Smooth muscle cell (in vitro differentiated cells): ENCODE measurements around the gene TMIE. TPM values are rescaled to one million over a fixed set of nuclear protein-coding genes. Genes with fewer than 3 reads are reported as not detected.

Experiments
- DNase-seq: peaks from one replicate; lab custom pipeline; 2025; ENCODE audit not compliant: unreplicated experiment; lab: John Stamatoyannopoulos, UW
- H2AFZ ChIP-seq: fragments of 200-600 bp; sonication (generic); 2 replicates; pipeline ENCODE4 v1.6.0; 2016; ENCODE audit warnings: antibody characterized with exemption, low read depth, mild to moderate bottlenecking
- H3F3A ChIP-seq: fragments of 200-600 bp; sonication (generic); 2 replicates; pipeline ENCODE4 v1.6.0; 2017; ENCODE audit warnings: antibody characterized with exemption, low read depth
- H3K27ac ChIP-seq: fragments of 200-600 bp; sonication (generic); 2 replicates; pipeline ENCODE4 v1.5.1; 2016; ENCODE audit warnings: low read depth, mild to moderate bottlenecking
- H3K27me3 ChIP-seq: fragments of 200-600 bp; sonication (generic); 2 replicates; pipeline ENCODE4 v1.6.1; 2016; ENCODE audit warnings: low read depth, mild to moderate bottlenecking
- H3K36me3 ChIP-seq: fragments of 200-600 bp; sonication (generic); 2 replicates; pipeline ENCODE4 v1.5.1; 2016; ENCODE audit warnings: low read depth
- H3K4me1 ChIP-seq: fragments of 200-600 bp; sonication (generic); 2 replicates; pipeline ENCODE4 v1.5.1; 2016; ENCODE audit warnings: low read depth
- H3K4me2 ChIP-seq: fragments of 200-600 bp; sonication (generic); 2 replicates; pipeline ENCODE4 v1.6.0; 2016; ENCODE audit warnings: mild to moderate bottlenecking
- H3K4me3 ChIP-seq: fragments of 200-600 bp; sonication (generic); 2 replicates; pipeline ENCODE4 v1.5.1; 2016; ENCODE audit warnings: mild to moderate bottlenecking
- H3K79me2 ChIP-seq: fragments of 200-600 bp; sonication (generic); 2 replicates; pipeline ENCODE4 v1.6.0; 2016; ENCODE audit warnings: low read depth, mild to moderate bottlenecking
- H3K9ac ChIP-seq: fragments of 200-600 bp; sonication (generic); 2 replicates; pipeline ENCODE4 v1.6.0; 2016; ENCODE audit warnings: low read depth
- H3K9me3 ChIP-seq: fragments of 200-600 bp; sonication (generic); replicated peaks from 2 replicates; pipeline ENCODE4 v1.5.1; 2016; ENCODE audit warnings: low read depth
- H4K20me1 ChIP-seq: fragments of 200-600 bp; sonication (generic); 2 replicates; pipeline ENCODE4 v1.6.0; 2016; ENCODE audit warnings: low read depth
- WGBS: methylation state at CpG from one replicate; pipeline ENCODE4 v1.1.7; 2016; ENCODE audit warnings: low lambda C conversion rate; 5-methylcytosine and 5-hydroxymethylcytosine counted together
- polyA plus RNA-seq: library from polyadenylated mRNA; unstranded; fragments of >200 nt; fragmentation: Nextera tagmentation; extraction: Ambion mirVana; gene quantifications from 2 replicates; pipeline ENCODE4 v1.2.1, GENCODE V29; 2016
- total RNA-seq: library from RNA; depleted of rRNA; stranded (reverse); fragments of >200 nt; gene quantifications from 2 replicates; pipeline ENCODE4 v1.2.3, GENCODE V29; 2014
- TF ChIP-seq, protein P1 (sequence below): fragments of 200-600 bp; sonication (generic); IDR thresholded peaks from 2 replicates; pipeline ENCODE4 v1.5.1; 2017; ENCODE audit warnings: borderline replicate concordance, mild to moderate bottlenecking, antibody characterized with exemption; ENCODE audit not compliant: insufficient read depth, poor library complexity, severe bottlenecking

The TMIE gene
- total and polyA plus RNA-seq, 2 experiments from 2014 or later, result 0.67 to 1.1 TPM

DNA sequence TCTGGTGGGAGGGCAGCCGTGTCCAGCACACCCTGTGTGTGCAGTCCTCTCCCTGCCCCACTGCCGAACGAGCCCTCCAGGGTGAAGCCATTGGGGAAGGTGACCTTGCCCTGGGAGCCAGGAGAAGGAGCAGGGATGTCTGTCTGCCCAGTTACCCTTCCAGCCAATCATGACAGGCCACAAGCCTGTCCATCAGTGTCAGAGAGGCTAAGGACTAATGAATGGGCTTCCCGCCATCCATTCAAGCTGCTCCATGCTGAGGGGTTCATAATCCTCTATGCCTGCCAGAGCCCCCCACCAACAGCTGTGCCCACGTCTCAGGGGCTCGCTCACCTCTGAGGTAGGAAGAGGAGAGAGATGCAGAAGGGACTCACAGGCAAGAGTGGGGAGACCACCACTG, 22.9 kb upstream of the TMIE start:
- H3K79me2 ChIP-seq, result no peaks in the 10 kb centered on the region
- no peaks in the 10 kb centered on the region for H3F3A ChIP-seq
- H2AFZ ChIP-seq, result no peak overlapping the region
- TF ChIP-seq, protein P1, sequence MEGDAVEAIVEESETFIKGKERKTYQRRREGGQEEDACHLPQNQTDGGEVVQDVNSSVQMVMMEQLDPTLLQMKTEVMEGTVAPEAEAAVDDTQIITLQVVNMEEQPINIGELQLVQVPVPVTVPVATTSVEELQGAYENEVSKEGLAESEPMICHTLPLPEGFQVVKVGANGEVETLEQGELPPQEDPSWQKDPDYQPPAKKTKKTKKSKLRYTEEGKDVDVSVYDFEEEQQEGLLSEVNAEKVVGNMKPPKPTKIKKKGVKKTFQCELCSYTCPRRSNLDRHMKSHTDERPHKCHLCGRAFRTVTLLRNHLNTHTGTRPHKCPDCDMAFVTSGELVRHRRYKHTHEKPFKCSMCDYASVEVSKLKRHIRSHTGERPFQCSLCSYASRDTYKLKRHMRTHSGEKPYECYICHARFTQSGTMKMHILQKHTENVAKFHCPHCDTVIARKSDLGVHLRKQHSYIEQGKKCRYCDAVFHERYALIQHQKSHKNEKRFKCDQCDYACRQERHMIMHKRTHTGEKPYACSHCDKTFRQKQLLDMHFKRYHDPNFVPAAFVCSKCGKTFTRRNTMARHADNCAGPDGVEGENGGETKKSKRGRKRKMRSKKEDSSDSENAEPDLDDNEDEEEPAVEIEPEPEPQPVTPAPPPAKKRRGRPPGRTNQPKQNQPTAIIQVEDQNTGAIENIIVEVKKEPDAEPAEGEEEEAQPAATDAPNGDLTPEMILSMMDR, result no peak
- no peaks in the 10 kb centered on the region for H3K4me1 ChIP-seq
- no peak overlapping the region for H3K4me2 ChIP-seq
- no peak for DNase-seq
- no peaks in the 10 kb centered on the region for H4K20me1 ChIP-seq
- WGBS, result 97% methylated on average over 6 of the region's 6 CpGs
- H3K9ac ChIP-seq, result no peak overlapping the region
- H3K9me3 ChIP-seq, result no peaks in the 10 kb centered on the region
- no peak overlapping the region for H3K27ac ChIP-seq
- no peaks in the 10 kb centered on the region for H3K27me3 ChIP-seq
- no peak overlapping the region for H3K4me3 ChIP-seq
- H3K36me3 ChIP-seq, result no peaks in the 10 kb centered on the region

DNA sequence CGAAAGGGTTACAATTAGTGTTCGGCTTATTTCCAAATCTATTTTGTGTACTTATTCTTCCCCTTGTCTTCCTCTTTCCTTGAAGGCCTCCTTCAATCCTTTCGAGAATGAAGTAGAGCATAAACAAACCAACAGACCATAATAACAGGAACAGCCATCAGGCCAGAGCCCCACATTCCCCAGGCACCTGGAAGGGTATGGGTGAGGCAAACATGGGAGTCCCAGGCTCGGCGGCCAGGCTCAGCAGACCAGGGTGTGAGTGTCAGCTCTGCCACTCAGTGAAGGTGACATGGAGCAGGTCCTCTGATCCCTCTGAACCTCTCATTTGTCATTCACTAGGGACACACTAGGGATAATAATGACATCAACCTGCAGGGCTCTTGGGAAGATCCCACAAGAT, 21.5 kb upstream of the TMIE start:
- H3K9ac ChIP-seq, result no peak overlapping the region
- no peaks in the 10 kb centered on the region for H3K27me3 ChIP-seq
- H3K4me2 ChIP-seq, result no peak overlapping the region
- no peaks in the 10 kb centered on the region for H3F3A ChIP-seq
- H3K9me3 ChIP-seq, result no peaks in the 10 kb centered on the region
- H3K4me1 ChIP-seq, result no peaks in the 10 kb centered on the region
- WGBS, result 87% methylated on average over 5 of the region's 5 CpGs
- TF ChIP-seq, protein P1, result no peak
- no peaks in the 10 kb centered on the region for H3K36me3 ChIP-seq
- DNase-seq, result no peak
- no peak overlapping the region for H3K27ac ChIP-seq
- H2AFZ ChIP-seq, result no peak overlapping the region
- H3K4me3 ChIP-seq, result no peak overlapping the region
- H4K20me1 ChIP-seq, result no peaks in the 10 kb centered on the region
- no peaks in the 10 kb centered on the region for H3K79me2 ChIP-seq

DNA sequence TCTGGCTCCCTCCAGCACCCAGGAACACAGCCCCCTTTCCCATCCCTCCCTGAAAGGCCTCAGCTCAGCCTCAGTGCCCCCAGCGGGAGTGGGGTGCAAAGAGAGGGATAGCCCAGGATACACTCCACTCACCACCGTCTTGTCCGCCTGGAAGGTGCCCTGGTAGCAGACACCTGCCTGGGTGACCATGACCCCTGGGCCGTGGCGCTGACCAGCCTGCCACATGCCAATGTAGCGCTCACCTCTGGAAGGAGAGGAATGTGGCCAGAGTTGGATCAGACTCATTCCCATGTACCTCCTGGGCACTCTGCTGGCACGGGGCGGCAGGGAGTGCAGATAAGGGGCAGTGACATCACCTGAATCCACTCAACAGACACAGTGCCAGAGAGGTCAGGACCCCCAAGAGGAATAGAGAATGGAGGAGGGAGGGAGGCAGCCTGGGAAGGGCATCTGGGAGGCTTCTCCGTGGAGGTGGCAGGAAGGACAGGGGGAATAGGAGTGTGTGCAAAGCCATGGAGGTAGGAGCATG, 20.8 kb upstream of the TMIE start:
- Histone ChIP-seq H3K27ac (no peak overlapping the region), H3K4me2 (no peak overlapping the region), H4K20me1 (no peaks in the 10 kb centered on the region), H3K36me3 (no peaks in the 10 kb centered on the region), H3K9ac (no peak overlapping the region), H3K9me3 (no peaks in the 10 kb centered on the region), H3K4me1 (no peaks in the 10 kb centered on the region), H3K4me3 (no peak overlapping the region), H3F3A (no peaks in the 10 kb centered on the region), H3K27me3 (no peaks in the 10 kb centered on the region), H3K79me2 (no peaks in the 10 kb centered on the region), H2AFZ (no peak overlapping the region)
- TF ChIP-seq, protein P1, result no peak
- 98% methylated on average over 9 of the region's 9 CpGs for WGBS
- DNase-seq, result no peak

DNA sequence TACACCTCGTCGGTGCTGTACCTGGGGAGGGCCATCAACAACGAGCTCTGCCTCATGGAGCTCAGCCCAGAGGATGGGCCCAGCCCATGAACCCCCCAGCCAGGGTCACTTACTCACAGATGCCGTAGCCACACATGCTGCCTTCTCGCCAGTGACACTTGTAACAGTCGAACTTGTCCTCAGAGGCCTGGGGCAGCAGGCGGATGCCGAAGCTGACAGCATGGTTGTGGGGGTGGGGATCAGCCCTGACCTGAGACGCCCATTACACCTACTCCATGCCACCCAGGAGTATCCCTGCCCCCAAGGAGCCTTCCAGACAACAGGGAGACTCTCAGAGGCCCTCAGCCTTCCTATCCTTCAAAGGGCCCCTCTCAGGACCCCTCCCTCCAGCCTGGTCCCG, 19.8 kb upstream of the TMIE start:
- no peaks in the 10 kb centered on the region for H3K4me1 ChIP-seq

More for the DNA sequence above, 19.8 kb upstream of the TMIE start:
- Histone ChIP-seq H3K36me3 (no peaks in the 10 kb centered on the region), H4K20me1 (no peaks in the 10 kb centered on the region), H3K4me3 (no peak overlapping the region), H3K27ac (no peak overlapping the region), H3K4me2 (no peak overlapping the region), H3K27me3 (no peaks in the 10 kb centered on the region), H2AFZ (no peak overlapping the region), H3K9me3 (no peaks in the 10 kb centered on the region), H3K9ac (no peak overlapping the region), H3K79me2 (no peaks in the 10 kb centered on the region), H3F3A (no peaks in the 10 kb centered on the region)
- DNase-seq, result no peak
- 98% methylated on average over 10 of the region's 10 CpGs for WGBS
- TF ChIP-seq, protein P1, result no peak
